ENCODE results near the gene GRAP2.
"Not testable (repeated sequence)": the region's sequence is repeated elsewhere in the genome, so short reads cannot be mapped to it uniquely, and the experiment has no call there.

GRAP2 gene

DNA sequence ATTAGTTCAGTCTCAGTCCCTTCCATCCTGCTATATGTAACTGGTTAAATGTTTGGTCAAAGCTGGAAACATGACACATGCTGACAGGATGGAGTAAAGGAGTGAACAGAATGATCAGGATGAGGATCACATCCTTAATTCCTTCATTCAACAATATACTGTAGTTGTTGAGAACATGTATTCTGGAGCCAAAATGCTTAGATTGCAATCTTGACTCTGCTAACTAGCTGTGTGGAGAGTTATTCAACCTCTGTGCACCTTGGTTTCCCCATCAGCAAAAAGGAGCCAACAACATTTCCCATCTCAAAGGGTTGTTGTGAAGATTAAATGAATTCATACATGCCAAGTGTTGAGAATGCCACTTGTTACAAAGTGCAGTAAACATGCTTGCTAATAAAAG, 20.2 kb upstream of the GRAP2 start:
- no peaks in the 10 kb centered on the region for H3K4me1 ChIP-seq
- in situ Hi-C loops (cut with MboI; ENCODE audit: low sequenced_read_pairs) = no loop called here
- no peaks in the 10 kb centered on the region for H3K36me3 ChIP-seq (replicated peaks)
- H3K9me3 ChIP-seq = no peaks in the 10 kb centered on the region
- DNase-seq (ENCODE audit: low spot score in 2 of 2) = no peak
- no peaks in the 10 kb centered on the region for H3K27me3 ChIP-seq (ENCODE audit: low read depth)
- H3K4me3 ChIP-seq = no peak overlapping the region

DNA sequence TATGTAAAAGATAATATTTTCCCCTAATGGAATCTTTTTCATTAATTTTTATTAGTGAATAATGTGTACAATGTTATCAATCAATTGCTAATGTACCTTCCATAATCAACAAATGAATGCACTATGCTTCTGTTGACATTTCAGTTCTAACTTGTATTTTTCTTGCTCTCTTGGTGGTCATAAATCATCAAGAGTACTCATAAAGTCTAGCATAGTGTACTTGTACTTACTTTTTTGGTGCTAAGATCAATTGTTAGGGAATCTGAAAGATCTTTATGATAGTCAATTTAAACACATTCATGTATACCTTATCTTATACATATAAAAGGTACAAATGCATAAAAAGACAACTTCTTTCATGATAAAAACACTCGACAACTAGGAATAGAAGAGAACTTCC, 17.8 kb upstream of the GRAP2 start:
- in situ Hi-C loops (cut with MboI; ENCODE audit: low sequenced_read_pairs) = no loop called here
- no peaks in the 10 kb centered on the region for H3K4me1 ChIP-seq
- H3K27me3 ChIP-seq (ENCODE audit: low read depth) = no peaks in the 10 kb centered on the region

DNA sequence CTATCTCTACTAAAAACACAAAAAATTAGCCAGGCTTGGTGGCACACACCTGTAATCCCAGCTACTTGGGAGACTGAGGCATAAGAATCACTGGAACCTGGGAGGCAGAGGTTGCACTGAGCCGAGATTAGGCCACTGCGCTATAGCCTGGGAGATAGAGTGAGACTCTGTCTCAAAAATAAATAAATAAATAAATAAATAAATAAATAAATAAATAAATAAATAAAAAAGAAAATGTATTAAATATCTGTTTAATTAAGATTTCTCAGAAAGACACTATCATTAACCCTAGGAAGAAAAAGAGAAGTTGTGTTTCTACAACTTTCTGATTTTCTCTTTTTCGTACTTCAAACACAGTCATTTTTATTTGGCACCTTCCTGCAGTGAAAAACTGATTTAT, 11.0 kb upstream of the GRAP2 start:
- H3K36me3 ChIP-seq (replicated peaks); H3K9me3 ChIP-seq; H3K27me3 ChIP-seq (ENCODE audit: low read depth); H3K4me3 ChIP-seq; in situ Hi-C loops (cut with MboI; ENCODE audit: low sequenced_read_pairs); H3K4me1 ChIP-seq; DNase-seq (ENCODE audit: low spot score in 2 of 2): not testable (repeated sequence)

More for the DNA sequence above, 17.8 kb upstream of the GRAP2 start:
- Histone ChIP-seq H3K36me3 (replicated peaks) (no peaks in the 10 kb centered on the region), H3K9me3 (no peaks in the 10 kb centered on the region), H3K4me3 (no peak overlapping the region)
- DNase-seq (ENCODE audit: low spot score in 2 of 2) = no peak

DNA sequence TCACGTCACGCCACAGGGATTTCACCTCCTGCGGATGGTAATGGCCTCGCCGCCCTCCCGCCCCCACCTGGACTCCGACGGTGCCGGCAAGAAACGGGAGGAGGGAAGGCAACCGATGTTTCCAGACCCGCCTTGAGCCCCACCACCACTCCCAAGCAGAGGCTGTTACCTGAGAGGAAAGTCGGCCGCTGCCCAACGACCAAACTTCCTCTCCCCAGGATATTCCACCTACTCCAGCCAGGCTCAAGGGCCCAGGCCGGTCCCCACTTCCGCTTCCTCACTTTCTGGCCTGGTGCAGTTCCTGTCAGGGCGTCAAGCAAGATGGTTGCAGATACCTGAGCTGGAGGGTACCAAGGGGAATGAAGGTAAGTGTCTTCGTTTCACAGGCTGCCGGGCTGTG, 7.4 kb upstream of the GRAP2 start, which contains the start of gene ENTHD1:
TSS of gene ENTHD1 (minus strand) at position 235 of the 400 bp plus-strand sequence. CDS start 6,012 bp downstream, outside the sequence.
- DNase-seq (ENCODE audit: low spot score in 2 of 2) = no peak
- no peak within 1 kb of the TSS for H3K4me3 ChIP-seq
- no peaks in the 10 kb centered on the region for H3K36me3 ChIP-seq (replicated peaks)
- in situ Hi-C loops (cut with MboI; ENCODE audit: low sequenced_read_pairs) = no loop called here
- H3K4me1 ChIP-seq = no peaks in the 10 kb centered on the region
- no peaks in the 10 kb centered on the region for H3K9me3 ChIP-seq
- no peaks in the 10 kb centered on the region for H3K27me3 ChIP-seq (ENCODE audit: low read depth)

DNA sequence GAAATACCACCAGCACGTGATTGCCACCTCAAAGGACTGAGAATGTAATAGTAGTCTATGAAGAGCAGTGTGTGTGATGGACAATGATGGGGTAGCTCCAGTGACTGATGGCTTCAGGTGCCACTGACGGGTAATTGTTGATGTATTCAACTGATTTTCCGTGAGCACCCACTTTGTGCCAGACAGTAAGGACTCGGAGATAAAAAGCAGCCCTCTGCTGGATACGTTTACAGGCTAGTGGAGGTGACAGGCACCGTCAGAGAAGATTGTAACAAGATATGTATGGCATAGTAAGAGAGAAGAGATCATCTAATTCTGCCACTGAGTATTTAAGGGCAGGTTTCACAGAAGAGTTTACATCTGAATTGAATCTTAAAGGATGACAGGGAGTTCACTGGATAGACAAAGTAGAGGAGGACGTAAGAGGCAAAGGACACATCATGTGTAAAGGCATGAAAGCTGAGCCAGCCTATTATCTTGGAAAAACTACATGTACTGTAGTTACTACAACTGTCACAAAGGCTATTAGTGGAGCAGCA, 6.3 kb upstream of the GRAP2 start:
- H3K27me3 ChIP-seq (ENCODE audit: low read depth) = no peaks in the 10 kb centered on the region
- H3K36me3 ChIP-seq (replicated peaks) = no peaks in the 10 kb centered on the region
- H3K9me3 ChIP-seq = no peaks in the 10 kb centered on the region
- in situ Hi-C loops (cut with MboI; ENCODE audit: low sequenced_read_pairs) = no loop called here
- H3K4me1 ChIP-seq = no peaks in the 10 kb centered on the region
- H3K4me3 ChIP-seq = no peak overlapping the region
- DNase-seq (ENCODE audit: low spot score in 2 of 2) = no peak

DNA sequence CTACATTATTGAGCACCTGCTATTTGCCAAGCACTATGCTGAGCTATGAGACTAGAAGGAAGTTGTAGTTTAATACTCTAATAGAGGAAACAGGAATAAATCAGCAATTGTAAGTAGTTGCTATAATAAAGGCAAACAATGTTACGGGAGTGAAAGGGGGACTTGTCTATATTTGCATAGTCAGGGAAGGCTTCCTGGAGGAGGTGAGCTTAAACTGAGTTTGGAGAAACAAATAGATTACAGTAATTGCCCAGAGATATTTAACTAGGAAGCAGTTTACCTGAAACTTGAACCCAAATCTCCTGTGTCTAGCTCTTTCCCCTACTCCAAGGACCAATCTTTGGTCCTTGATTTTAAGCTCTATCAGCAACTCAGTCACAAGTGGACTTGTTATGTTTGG, 5.2 kb upstream of the GRAP2 start:
- in situ Hi-C loops (cut with MboI; ENCODE audit: low sequenced_read_pairs) = no loop called here
- Histone ChIP-seq H3K4me3 (no peak overlapping the region), H3K27me3 (ENCODE audit: low read depth) (no peaks in the 10 kb centered on the region), H3K4me1 (no peaks in the 10 kb centered on the region), H3K9me3 (no peaks in the 10 kb centered on the region), H3K36me3 (replicated peaks) (no peaks in the 10 kb centered on the region)
- DNase-seq (ENCODE audit: low spot score in 2 of 2) = no peak

DNA sequence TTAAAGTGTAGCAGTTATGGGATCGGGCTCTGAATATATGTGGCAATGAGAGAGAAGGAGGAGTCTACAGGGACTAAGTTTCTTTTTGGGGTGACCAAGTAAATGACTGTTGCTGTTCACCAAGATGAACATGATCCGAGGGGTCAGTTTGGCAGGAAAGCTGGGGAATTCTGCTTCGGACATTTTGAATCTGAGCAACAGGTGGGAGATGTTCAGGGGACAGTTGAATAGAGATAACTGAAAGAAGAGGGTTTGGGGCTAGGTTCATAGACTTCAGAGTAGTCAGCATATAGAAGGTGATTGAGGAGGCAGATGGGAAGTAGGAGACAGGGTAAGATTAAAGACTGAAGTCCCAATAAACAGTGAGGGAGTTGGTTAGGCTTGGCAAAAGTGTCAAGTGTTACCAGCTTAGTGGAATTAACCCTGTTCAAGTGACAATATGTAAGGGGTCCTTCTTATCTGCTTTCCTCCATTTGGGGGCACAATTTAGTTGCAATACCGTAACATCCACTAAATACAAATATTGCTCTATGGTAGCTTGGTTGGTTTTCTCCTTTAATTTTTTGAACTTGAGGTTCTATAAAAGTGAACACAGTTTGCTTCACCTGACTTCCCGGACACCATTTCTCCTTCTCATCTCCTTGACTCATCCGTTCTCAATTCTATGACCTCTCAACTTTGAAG, 4.4 kb upstream of the GRAP2 start:
- DNase-seq (ENCODE audit: low spot score in 2 of 2) = no peak
- Histone ChIP-seq H3K4me3 (no peak overlapping the region), H3K9me3 (no peaks in the 10 kb centered on the region), H3K36me3 (replicated peaks) (no peaks in the 10 kb centered on the region), H3K4me1 (no peaks in the 10 kb centered on the region), H3K27me3 (ENCODE audit: low read depth) (no peaks in the 10 kb centered on the region)
- in situ Hi-C loops (cut with MboI; ENCODE audit: low sequenced_read_pairs) = no loop called here

DNA sequence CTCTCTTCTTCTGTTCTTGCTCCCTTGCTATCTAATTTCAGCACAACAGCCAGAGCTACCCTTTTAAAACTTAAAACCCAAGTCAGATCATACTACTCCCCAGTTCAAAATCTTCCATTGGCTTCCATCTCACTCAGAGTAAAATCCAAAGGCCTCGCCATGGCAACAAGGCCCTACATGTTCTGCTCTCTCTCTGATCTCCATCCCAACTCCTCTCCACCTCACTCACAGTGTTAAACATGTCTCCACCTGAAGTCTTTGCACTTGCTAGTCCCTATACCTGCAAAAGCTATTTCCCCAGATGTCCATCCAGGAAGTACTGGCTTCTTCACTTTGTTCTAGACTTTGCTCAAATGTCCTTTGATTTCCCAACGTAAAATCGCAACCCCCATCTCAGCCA, 3.0 kb upstream of the GRAP2 start:
- Histone ChIP-seq H3K4me3 (no peak overlapping the region), H3K9me3 (no peaks in the 10 kb centered on the region), H3K27me3 (ENCODE audit: low read depth) (no peaks in the 10 kb centered on the region), H3K36me3 (replicated peaks) (no peaks in the 10 kb centered on the region), H3K4me1 (no peaks in the 10 kb centered on the region; the same call in 1 of the 2 replicates)
- in situ Hi-C loops (cut with MboI; ENCODE audit: low sequenced_read_pairs) = no loop called here
- no peak for DNase-seq (ENCODE audit: low spot score in 2 of 2)

DNA sequence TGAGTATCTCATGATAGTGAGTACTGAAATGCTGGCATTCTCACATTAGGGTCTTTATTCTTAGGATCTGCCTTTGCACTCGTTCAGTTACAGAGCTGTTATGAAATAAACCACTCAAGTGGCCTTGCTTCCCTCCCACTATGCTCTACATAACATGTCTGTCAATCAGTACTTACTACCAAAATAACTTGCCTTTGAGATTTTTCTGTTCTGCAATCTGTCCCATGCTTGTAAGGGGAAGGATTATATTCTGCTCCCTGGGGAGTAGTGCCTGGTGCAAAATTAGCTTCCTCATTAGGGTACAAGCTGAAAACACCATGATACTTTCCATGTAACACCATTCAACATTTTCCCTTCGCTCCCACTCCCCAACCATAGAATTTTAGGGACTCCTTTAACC, 1.9 kb upstream of the GRAP2 start:
- H3K9me3 ChIP-seq = no peaks in the 10 kb centered on the region
- no peak overlapping the region for H3K4me3 ChIP-seq
- H3K27me3 ChIP-seq (ENCODE audit: low read depth) = no peaks in the 10 kb centered on the region
- no peaks in the 10 kb centered on the region for H3K36me3 ChIP-seq (replicated peaks)
- no peak for DNase-seq (ENCODE audit: low spot score in 2 of 2)
- in situ Hi-C loops (cut with MboI; ENCODE audit: low sequenced_read_pairs) = no loop called here
- no peaks in the 10 kb centered on the region; the same call in 1 of the 2 replicates for H3K4me1 ChIP-seq

DNA sequence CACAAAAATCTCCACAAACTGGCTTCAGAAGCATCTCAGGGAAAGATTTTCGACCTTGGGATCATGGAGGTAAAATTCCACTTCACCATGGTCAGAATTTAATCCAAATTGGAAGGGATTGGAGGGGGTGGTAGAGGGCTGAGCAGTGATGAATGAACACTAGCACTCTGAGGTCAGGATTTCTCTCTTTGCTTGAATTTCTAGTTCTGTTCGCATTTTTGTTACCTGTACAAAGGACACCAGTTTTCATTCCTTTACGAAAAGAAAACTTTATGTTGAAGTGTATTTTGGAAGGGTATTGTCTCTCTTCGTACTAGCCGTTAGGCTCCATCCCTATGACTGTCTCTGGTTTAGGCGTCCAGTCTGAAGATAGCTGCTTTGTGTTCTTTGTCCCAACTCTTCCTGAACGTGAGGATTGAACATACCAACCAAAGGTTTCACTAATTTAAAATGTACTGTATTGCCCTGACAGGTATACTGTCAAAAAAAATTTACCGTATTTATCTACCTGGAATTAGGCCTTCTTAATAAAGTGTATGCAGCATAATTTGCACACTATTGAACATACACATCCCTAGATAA, 772 bp downstream of the GRAP2 start:
- no peaks in the 10 kb centered on the region for H3K9me3 ChIP-seq
- no peak overlapping the region for H3K4me3 ChIP-seq
- DNase-seq (ENCODE audit: low spot score in 2 of 2) = no peak
- in situ Hi-C loops (cut with MboI; ENCODE audit: low sequenced_read_pairs) = no loop called here
- no peaks in the 10 kb centered on the region for H3K36me3 ChIP-seq (replicated peaks)
- no peaks in the 10 kb centered on the region for H3K27me3 ChIP-seq (ENCODE audit: low read depth)
- peaks cover 12% of the 10 kb centered on the region for H3K4me1 ChIP-seq

DNA sequence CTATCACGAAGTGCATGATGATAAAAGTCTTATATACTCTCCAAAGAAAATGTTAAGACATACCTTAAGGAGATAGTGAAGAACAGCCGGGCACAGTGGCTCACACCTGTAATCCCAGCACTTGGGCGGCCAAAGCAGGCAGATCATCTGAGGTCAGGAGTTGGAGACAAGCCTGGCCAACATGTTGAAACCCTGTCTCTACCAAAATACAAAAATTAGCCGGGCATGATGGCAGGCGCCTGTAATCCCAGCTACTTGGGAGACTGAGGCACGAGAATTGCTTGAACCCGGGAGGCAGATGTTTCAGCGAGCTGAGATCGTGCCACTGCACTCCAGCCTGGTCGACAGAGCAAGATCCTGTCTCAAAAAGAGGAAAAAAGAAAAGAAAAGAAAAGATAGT, 3.1 kb downstream of the GRAP2 start:
- in situ Hi-C loops (cut with MboI; ENCODE audit: low sequenced_read_pairs); H3K4me3 ChIP-seq; H3K9me3 ChIP-seq; DNase-seq (ENCODE audit: low spot score in 2 of 2); H3K27me3 ChIP-seq (ENCODE audit: low read depth); H3K36me3 ChIP-seq (replicated peaks): not testable (repeated sequence)
- peaks cover 18% of the 10 kb centered on the region for H3K4me1 ChIP-seq

DNA sequence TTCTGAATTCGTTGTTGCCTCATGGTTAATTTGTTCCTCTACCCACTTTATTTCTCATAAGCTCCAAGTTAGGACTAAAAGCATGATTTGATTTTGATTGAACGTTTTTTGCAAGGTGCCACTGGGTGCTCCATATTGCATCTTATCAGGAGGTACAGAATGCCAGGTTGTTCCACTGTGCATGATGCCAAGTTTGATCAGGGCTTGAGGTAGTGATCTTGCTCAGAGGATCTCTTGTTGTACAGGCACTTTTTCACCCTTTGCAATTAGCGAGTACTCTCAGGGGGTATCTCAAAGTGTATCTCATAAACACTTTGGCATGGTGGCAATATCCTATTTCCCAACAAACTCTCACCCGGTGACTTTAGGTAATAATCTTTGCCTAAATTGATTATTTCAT, 4.0 kb downstream of the GRAP2 start:
- Histone ChIP-seq H3K9me3 (no peaks in the 10 kb centered on the region), H3K27me3 (ENCODE audit: low read depth) (no peaks in the 10 kb centered on the region), H3K4me3 (no peak overlapping the region), H3K36me3 (replicated peaks) (no peaks in the 10 kb centered on the region), H3K4me1 (peaks cover 18% of the 10 kb centered on the region)
- in situ Hi-C loops (cut with MboI; ENCODE audit: low sequenced_read_pairs) = no loop called here
- no peak for DNase-seq (ENCODE audit: low spot score in 2 of 2)

DNA sequence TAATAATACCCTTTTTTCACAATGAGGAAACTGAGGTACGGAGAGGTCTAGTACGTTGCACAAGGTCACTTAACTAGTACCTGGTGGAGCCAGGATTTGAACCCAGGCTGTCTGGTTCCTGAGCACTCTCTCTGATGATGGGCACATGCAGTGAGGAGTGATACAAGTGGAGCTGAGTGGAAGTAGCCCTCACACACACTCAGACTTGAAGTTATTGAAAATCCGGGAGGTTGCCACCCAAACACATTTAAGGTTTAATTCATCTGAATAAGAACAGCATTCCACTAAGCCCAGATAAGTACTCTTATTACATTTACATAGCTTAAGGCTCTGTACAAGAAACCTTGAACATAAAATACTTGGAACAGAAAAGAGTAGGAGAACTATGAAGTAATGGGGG, 4.8 kb downstream of the GRAP2 start:
- no peaks in the 10 kb centered on the region for H3K36me3 ChIP-seq (replicated peaks)
- in situ Hi-C loops (cut with MboI; ENCODE audit: low sequenced_read_pairs) = no loop called here
- DNase-seq (ENCODE audit: low spot score in 2 of 2) = peak; percentile 72 to 98
- peaks cover 18% of the 10 kb centered on the region for H3K4me1 ChIP-seq
- H3K4me3 ChIP-seq = no peak overlapping the region
- H3K27me3 ChIP-seq (ENCODE audit: low read depth) = no peaks in the 10 kb centered on the region
- no peaks in the 10 kb centered on the region for H3K9me3 ChIP-seq

DNA sequence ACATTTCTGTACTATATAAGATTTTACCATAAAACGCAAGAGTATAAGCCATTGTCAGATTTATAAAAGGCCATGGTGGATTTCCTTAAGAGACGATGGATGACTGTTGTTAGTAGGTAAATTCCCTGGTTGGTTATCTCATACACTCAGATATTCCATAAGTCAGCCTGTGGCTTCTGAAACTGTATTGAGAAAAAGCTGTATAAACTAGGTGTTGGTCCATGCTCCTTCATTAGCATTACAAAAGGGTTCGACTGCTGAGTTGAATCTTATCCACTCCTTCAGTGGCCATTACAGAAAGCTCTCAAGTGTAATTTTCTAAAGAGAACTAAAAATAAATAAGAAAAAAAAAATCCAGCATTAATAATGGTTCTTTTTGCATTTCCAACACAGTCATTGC, 5.3 kb downstream of the GRAP2 start:
- Histone ChIP-seq H3K4me3 (no peak overlapping the region), H3K27me3 (ENCODE audit: low read depth) (no peaks in the 10 kb centered on the region), H3K36me3 (replicated peaks) (no peaks in the 10 kb centered on the region), H3K4me1 (peaks cover 18% of the 10 kb centered on the region), H3K9me3 (no peaks in the 10 kb centered on the region)
- in situ Hi-C loops (cut with MboI; ENCODE audit: low sequenced_read_pairs) = no loop called here
- DNase-seq (ENCODE audit: low spot score in 2 of 2) = peak; percentile 56 to 96
